ENCODE data around the gene CNTN5. TPM values are rescaled to one million over a fixed set of nuclear protein-coding genes. Genes with fewer than 3 reads are reported as not detected.

CNTN5 gene
- total RNA-seq, 1 experiment from 2014 or later = not detected

DNA sequence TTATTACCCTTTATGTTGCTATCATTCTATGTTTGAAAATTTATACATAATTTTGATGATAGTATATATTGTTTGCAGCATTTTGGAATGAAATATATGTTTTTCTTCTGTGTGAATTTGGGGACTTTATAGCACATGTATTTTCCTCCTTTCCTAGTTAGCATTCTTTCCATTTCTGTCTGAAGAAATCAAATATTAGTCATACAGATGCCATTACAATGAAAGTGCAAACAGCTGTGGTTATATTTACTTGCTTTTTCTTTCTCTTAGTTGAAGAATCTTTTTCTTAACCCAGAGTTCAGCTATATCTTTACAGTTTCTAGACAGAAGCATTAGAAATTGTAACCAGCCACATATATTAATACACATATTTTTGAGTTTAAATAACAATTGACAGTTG is 913.3 kb downstream of the CNTN5 start:
- POLR2A ChIA-PET (ENCODE audit: unreplicated experiment) = interaction anchor here (0.6 kb wide), 1 partner anchor 320 kb away, joined by 11 read pairs; no protein-coding TSS in a partner anchor
- H3K9ac ChIP-seq (ENCODE audit: low read length) = no peak overlapping the region
- intact Hi-C loops (cut with micrococcal nuclease) = no loop called here
- H3K4me2 ChIP-seq (ENCODE audit: low read length) = no peak overlapping the region
- H4K20me1 ChIP-seq (ENCODE audit: low read length) = no peaks in the 10 kb centered on the region
- ATAC-seq (no peak), DNase-seq (peak; percentile 54)
- CTCF ChIA-PET = no interaction called here
- no peak overlapping the region for H3K27ac ChIP-seq (ENCODE audit: low read length)
- no peaks in the 10 kb centered on the region for H3K36me3 ChIP-seq (ENCODE audit: low read depth, low read length)
- H3K27me3 ChIP-seq (ENCODE audit: low read length) = peaks cover 20% of the 10 kb centered on the region
- H3K79me2 ChIP-seq (ENCODE audit: low read length) = no peaks in the 10 kb centered on the region
- H3K9me3 ChIP-seq (ENCODE audit: low read length) = no peaks in the 10 kb centered on the region
- BruUV-seq (replicated peaks) = no TSS peak
- 0 out of 2 replicates have a peak, but pooled peaks cover 5% of the 10 kb centered on the region for H3K4me1 ChIP-seq (ENCODE audit: insufficient read depth, low read length)
- no peak overlapping the region for H2AFZ ChIP-seq (ENCODE audit: low read length)
- H3K9me2 ChIP-seq (replicated peaks; ENCODE audit: low read length) = no peaks in the 10 kb centered on the region
- no peak overlapping the region for H3K4me3 ChIP-seq (ENCODE audit: low read length)
- no peaks in the 10 kb centered on the region for H3F3A ChIP-seq (ENCODE audit: low read length, unreplicated experiment)
- TF ChIP-seq CTCF (conservative IDR thresholded peaks at IDR 0.05; ENCODE audit: low read depth, low read length) = no peak
- TF ChIP-seq EZH2 (IDR thresholded peaks at IDR 0.05; ENCODE audit: low read length, unreplicated experiment) = no peak
- TF ChIP-seq EZH2phosphoT487 (IDR thresholded peaks at IDR 0.05; ENCODE audit: borderline replicate concordance, low read length) = no peak

DNA sequence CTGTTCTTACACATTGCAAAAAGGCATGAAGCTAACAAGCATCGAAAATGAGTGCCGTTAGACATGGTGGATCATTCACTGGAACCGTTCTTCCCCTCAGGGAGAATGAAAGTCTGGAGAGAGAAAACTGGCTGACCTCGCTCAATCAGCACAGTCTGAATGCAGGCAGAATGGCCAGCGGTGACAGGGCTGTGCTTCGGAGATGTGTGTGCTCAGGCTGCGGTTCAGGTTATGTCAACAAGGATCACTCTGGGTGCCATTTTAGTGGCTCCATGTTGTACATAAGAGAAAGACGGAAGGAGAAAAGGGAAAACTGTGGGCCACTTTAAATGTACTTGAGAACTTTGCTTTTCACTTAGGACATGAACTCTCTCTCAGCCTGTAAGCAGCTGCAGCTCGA is 916.6 kb downstream of the CNTN5 start:
- H4K20me1 ChIP-seq (ENCODE audit: low read length) = no peaks in the 10 kb centered on the region
- no peak overlapping the region for H2AFZ ChIP-seq (ENCODE audit: low read length)
- H3K4me3 ChIP-seq (ENCODE audit: low read length) = no peak overlapping the region
- ATAC-seq (no peak), DNase-seq (no peak)
- H3K9me2 ChIP-seq (replicated peaks; ENCODE audit: low read length) = no peaks in the 10 kb centered on the region
- H3K27me3 ChIP-seq (ENCODE audit: low read length) = peaks cover 23% of the 10 kb centered on the region
- H3K36me3 ChIP-seq (ENCODE audit: low read depth, low read length) = no peaks in the 10 kb centered on the region
- no peak overlapping the region for H3K9ac ChIP-seq (ENCODE audit: low read length)
- no peak overlapping the region for H3K27ac ChIP-seq (ENCODE audit: low read length)
- H3K4me1 ChIP-seq (ENCODE audit: insufficient read depth, low read length) = 0 out of 2 replicates have a peak, but pooled peaks cover 5% of the 10 kb centered on the region
- TF ChIP-seq CTCF (conservative IDR thresholded peaks at IDR 0.05; ENCODE audit: low read depth, low read length) (no peak), EZH2 (IDR thresholded peaks at IDR 0.05; ENCODE audit: low read length, unreplicated experiment) (no peak), EZH2phosphoT487 (IDR thresholded peaks at IDR 0.05; ENCODE audit: borderline replicate concordance, low read length) (no peak)
- ChIA-PET CTCF (no interaction called here), POLR2A (ENCODE audit: unreplicated experiment) (no interaction called here)
- no peak overlapping the region for H3K4me2 ChIP-seq (ENCODE audit: low read length)
- intact Hi-C loops (cut with micrococcal nuclease) = no loop called here
- BruUV-seq (replicated peaks) = no TSS peak
- H3F3A ChIP-seq (ENCODE audit: low read length, unreplicated experiment) = no peaks in the 10 kb centered on the region
- no peaks in the 10 kb centered on the region for H3K79me2 ChIP-seq (ENCODE audit: low read length)
- no peaks in the 10 kb centered on the region for H3K9me3 ChIP-seq (ENCODE audit: low read length)

DNA sequence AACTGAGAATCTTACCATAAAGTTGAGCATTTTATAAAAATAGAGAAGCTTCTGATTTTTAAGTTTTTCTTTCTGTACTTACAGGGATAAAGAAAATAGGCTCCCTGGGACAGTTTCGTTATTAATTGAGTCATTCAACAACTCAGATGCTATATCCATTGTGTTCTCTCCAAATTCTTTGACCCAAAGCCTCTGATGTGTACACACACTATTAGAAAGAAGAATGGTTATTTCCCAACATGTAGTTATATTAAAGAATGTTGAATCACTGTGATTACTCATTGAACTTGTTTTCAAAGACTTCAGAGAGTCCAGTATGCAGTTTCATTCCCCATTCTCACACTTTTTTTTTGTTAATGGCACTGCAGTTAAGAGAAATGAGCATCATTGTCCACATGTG is 932.1 kb downstream of the CNTN5 start:
- TF ChIP-seq CTCF (conservative IDR thresholded peaks at IDR 0.05; ENCODE audit: low read depth, low read length) (no peak), EZH2phosphoT487 (IDR thresholded peaks at IDR 0.05; ENCODE audit: borderline replicate concordance, low read length) (no peak), EZH2 (IDR thresholded peaks at IDR 0.05; ENCODE audit: low read length, unreplicated experiment) (no peak)
- POLR2A ChIA-PET (ENCODE audit: unreplicated experiment) = no interaction called here
- Histone ChIP-seq H3K9me2 (replicated peaks; ENCODE audit: low read length) (no peaks in the 10 kb centered on the region), H3F3A (ENCODE audit: low read length, unreplicated experiment) (no peaks in the 10 kb centered on the region), H3K79me2 (ENCODE audit: low read length) (no peaks in the 10 kb centered on the region), H3K4me2 (ENCODE audit: low read length) (no peak overlapping the region), H4K20me1 (ENCODE audit: low read length) (no peaks in the 10 kb centered on the region), H3K9me3 (ENCODE audit: low read length) (no peaks in the 10 kb centered on the region), H3K4me3 (ENCODE audit: low read length) (no peak overlapping the region), H3K36me3 (ENCODE audit: low read depth, low read length) (no peaks in the 10 kb centered on the region), H3K4me1 (ENCODE audit: insufficient read depth, low read length) (no peaks in the 10 kb centered on the region), H3K9ac (ENCODE audit: low read length) (no peak overlapping the region), H2AFZ (ENCODE audit: low read length) (no peak overlapping the region), H3K27ac (ENCODE audit: low read length) (no peak overlapping the region), H3K27me3 (ENCODE audit: low read length) (peaks cover 50% of the 10 kb centered on the region)
- ATAC-seq = no peak
- peak; percentile 45 for DNase-seq
- intact Hi-C loops (cut with micrococcal nuclease) = no loop called here
- no TSS peak for BruUV-seq (replicated peaks)
- CTCF ChIA-PET = no interaction called here
